HEK293T (cell line): ENCODE measurements around the gene COL26A1.

ENCODE experiments used
- ARNT ChIP-seq: fragments of 450-650 bp; IDR thresholded peaks from 2 replicates; pipeline ENCODE4 v1.6.1; 2017; ENCODE audit warnings: mild to moderate bottlenecking
- BHLHE40 ChIP-seq: fragments of 450-650 bp; IDR thresholded peaks from 2 replicates; pipeline ENCODE4 v1.6.1; 2016; ENCODE audit warnings: mild to moderate bottlenecking, moderate library complexity, borderline replicate concordance
- L3MBTL2 ChIP-seq: fragments of 450-650 bp; conservative IDR thresholded peaks from 2 replicates; pipeline ENCODE4 v1.6.1; 2016; ENCODE audit warnings: mild to moderate bottlenecking
- SP1 ChIP-seq: fragments of 450-650 bp; IDR thresholded peaks from 2 replicates; pipeline ENCODE4 v1.6.1; 2017

DNA sequence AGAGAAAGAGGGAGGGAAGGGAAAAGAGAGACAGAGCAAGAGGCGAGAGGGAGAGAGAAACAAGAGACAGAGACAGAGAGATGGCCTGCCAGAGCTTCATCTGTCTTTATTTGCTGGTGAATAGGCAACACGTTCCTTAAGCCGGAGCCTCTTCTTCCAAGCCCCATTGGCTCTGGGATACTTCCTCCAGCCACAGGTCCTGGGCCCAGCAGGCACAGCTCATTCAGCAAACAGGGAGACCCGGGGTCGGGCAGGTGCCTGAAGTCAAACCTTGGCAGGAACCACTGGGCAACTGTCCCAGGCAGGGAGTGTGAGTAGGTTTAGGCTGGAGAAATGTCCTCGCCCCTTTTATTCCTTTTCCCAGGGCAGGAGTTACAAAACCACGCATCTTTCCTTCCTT, 198.2 kb downstream of the COL26A1 start:
- no peak for TF ChIP-seq ARNT
- TF ChIP-seq BHLHE40 = no peak
- no peak for TF ChIP-seq SP1
- no peak for TF ChIP-seq L3MBTL2
